ENCODE results near the gene FAM107B.
A peak's percentile ranks its signal among the peaks of the same experiment; 100 is the strongest.

The FAM107B gene

GRCh38 chr10:14574291-14574690, 200.4 kb downstream of the FAM107B start:
- Mint-ChIP-seq H3K4me1 (peaks cover 13% of the 10 kb centered on the region), H3K4me3 (no peak overlapping the region), H3K36me3 (ENCODE audit: low read depth) (peaks cover 35% of the 10 kb centered on the region)

GRCh38 chr10:14573666-14574261, 200.9 kb downstream of the FAM107B start:
- peaks cover 3% of the 10 kb centered on the region for H3K9me3 Mint-ChIP-seq
- no peak for TF ChIP-seq CTCF (IDR thresholded peaks at IDR 0.05)
- H3K4me3 Mint-ChIP-seq = no peak overlapping the region
- H3K27ac Mint-ChIP-seq = no peak overlapping the region
- peaks cover 13% of the 10 kb centered on the region for H3K4me1 Mint-ChIP-seq
- H3K27me3 Mint-ChIP-seq (ENCODE audit: low read depth, poor library complexity) = no peaks in the 10 kb centered on the region
- peaks cover 41% of the 10 kb centered on the region for H3K36me3 Mint-ChIP-seq (ENCODE audit: low read depth)
- no peak for DNase-seq

More at GRCh38 chr10:14574291-14574690, 200.4 kb downstream of the FAM107B start:
- no peaks in the 10 kb centered on the region for H3K27me3 Mint-ChIP-seq (ENCODE audit: low read depth, poor library complexity)
- TF ChIP-seq CTCF (IDR thresholded peaks at IDR 0.05) = no peak
- H3K9me3 Mint-ChIP-seq = peaks cover 3% of the 10 kb centered on the region
- DNase-seq = no peak
- no peak overlapping the region for H3K27ac Mint-ChIP-seq

- Mint-ChIP-seq H3K4me3 (no peak overlapping the region), H3K4me1 (peaks cover 13% of the 10 kb centered on the region), H3K36me3 (ENCODE audit: low read depth) (peaks cover 42% of the 10 kb centered on the region), H3K9me3 (peaks cover 3% of the 10 kb centered on the region), H3K27ac (no peak overlapping the region), H3K27me3 (ENCODE audit: low read depth, poor library complexity) (no peaks in the 10 kb centered on the region)
- DNase-seq = no peak
- TF ChIP-seq CTCF (IDR thresholded peaks at IDR 0.05) = no peak
These were observed 201.9 kb downstream of the FAM107B start for GRCh38 chr10:14572811-14573210.

- Mint-ChIP-seq H3K4me1 (peaks cover 19% of the 10 kb centered on the region), H3K27ac (peak overlapping the region; percentile 43), H3K4me3 (no peak overlapping the region), H3K9me3 (peaks cover 8% of the 10 kb centered on the region), H3K27me3 (ENCODE audit: low read depth, poor library complexity) (no peaks in the 10 kb centered on the region), H3K36me3 (ENCODE audit: low read depth) (peaks cover 46% of the 10 kb centered on the region)
- no peak for DNase-seq
- no peak for TF ChIP-seq CTCF (IDR thresholded peaks at IDR 0.05)
These were observed 202.7 kb downstream of the FAM107B start for GRCh38 chr10:14571866-14572507.

GRCh38 chr10:14570800-14571199, 203.9 kb downstream of the FAM107B start:
- peaks cover 19% of the 10 kb centered on the region for H3K4me1 Mint-ChIP-seq
- H3K9me3 Mint-ChIP-seq = peaks cover 15% of the 10 kb centered on the region
- H3K36me3 Mint-ChIP-seq (ENCODE audit: low read depth) = peaks cover 54% of the 10 kb centered on the region
- no peak for TF ChIP-seq CTCF (IDR thresholded peaks at IDR 0.05)
- DNase-seq = no peak
- no peak overlapping the region for H3K27ac Mint-ChIP-seq
- no peak overlapping the region for H3K4me3 Mint-ChIP-seq
- H3K27me3 Mint-ChIP-seq (ENCODE audit: low read depth, poor library complexity) = no peaks in the 10 kb centered on the region
